GM11168 (cell line): Measurements from ENCODE around the gene OR12D1.

Source experiments
- in situ Hi-C: fragments of 300-500 bp; cut with MboI; formaldehyde crosslinking; loops from one replicate; pipeline ENCODE4 v1.12.0; 2022; ENCODE audit warnings: low sequenced_read_pairs; ENCODE audit not compliant: unreplicated experiment

The OR12D1 gene

GRCh38 chr6:29462022-29462421, 47.3 kb downstream of the OR12D1 start:
- in situ Hi-C loops, result no loop called here

DNA sequence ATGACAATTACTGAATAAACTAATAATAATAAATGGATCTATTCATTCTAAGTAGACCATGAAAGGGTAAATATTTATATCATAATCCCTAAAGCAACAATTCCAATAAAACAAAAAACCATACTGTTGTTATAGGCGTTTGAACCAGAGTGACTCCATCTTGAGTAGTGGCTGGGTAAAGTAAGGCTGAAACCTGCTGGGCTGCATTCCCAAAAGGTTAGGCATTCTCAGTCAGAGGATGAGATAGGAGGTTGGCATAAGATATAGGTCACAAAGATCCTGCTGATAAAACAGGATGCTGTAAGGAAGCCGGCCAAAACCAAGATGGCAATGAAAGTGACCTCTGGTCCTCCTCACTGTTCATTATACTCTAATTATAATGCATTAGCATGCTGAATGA, 50.6 kb downstream of the OR12D1 start:
- in situ Hi-C loops, result no loop called here

- in situ Hi-C loops, result no loop called here
Measured at GRCh38 chr6:29465801-29466200, 51.1 kb downstream of the OR12D1 start.

- in situ Hi-C loops, result no loop called here
Measured at GRCh38 chr6:29466241-29466640, 51.5 kb downstream of the OR12D1 start.
